ENCODE data around the gene TMEM182. TPM values are rescaled to one million over a fixed set of nuclear protein-coding genes. Genes with fewer than 3 reads are reported as not detected.

Gene TMEM182
- total RNA-seq, 2 donors from 2014 or later: 4.2 to 5.6 TPM

DNA sequence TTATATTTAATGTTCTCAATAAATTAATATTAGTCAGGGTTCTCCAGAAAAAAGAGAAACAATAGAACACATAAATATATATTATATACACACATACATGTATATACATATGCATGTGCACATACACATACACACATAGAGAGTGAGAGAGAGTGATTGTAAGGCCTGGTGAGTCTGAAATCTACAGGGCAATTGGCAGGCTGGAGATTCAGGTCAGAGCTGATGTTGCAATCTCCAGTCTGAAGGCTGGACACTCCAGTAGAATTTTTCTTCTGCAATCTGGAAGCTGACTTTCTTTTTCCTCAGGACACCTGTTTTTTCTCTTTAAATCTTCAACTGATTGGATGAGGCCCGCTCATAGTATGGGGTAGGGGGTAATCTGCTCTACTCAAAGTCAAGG is 3.2 kb downstream of the TMEM182 start:
- TF ChIP-seq, protein P1, sequence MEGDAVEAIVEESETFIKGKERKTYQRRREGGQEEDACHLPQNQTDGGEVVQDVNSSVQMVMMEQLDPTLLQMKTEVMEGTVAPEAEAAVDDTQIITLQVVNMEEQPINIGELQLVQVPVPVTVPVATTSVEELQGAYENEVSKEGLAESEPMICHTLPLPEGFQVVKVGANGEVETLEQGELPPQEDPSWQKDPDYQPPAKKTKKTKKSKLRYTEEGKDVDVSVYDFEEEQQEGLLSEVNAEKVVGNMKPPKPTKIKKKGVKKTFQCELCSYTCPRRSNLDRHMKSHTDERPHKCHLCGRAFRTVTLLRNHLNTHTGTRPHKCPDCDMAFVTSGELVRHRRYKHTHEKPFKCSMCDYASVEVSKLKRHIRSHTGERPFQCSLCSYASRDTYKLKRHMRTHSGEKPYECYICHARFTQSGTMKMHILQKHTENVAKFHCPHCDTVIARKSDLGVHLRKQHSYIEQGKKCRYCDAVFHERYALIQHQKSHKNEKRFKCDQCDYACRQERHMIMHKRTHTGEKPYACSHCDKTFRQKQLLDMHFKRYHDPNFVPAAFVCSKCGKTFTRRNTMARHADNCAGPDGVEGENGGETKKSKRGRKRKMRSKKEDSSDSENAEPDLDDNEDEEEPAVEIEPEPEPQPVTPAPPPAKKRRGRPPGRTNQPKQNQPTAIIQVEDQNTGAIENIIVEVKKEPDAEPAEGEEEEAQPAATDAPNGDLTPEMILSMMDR (conservative IDR thresholded peaks at IDR 0.05): no peak
- DNase-seq: no peak
- no peaks in the 10 kb centered on the region for H3K4me1 ChIP-seq (ENCODE audit: control insufficient read depth, insufficient read depth, low read length)
- Mint-ChIP-seq H3K9me3 (no peaks in the 10 kb centered on the region), H3K36me3 (ENCODE audit: low read depth) (peaks cover 12% of the 10 kb centered on the region), H3K4me3 (no peak overlapping the region), H3K27me3 (ENCODE audit: insufficient read depth) (no peaks in the 10 kb centered on the region), H3K4me1 (no peaks in the 10 kb centered on the region), H3K27ac (no peak overlapping the region)
- no peak overlapping the region for H3K9ac ChIP-seq (ENCODE audit: extremely low read depth, low read length, poor library complexity, severe bottlenecking)
- no peaks in the 10 kb centered on the region for H3K9me3 ChIP-seq (ENCODE audit: control insufficient read depth, low read length)
- no CpG with 5 or more reads among the region's 1 CpG for WGBS, 2 experiments (ENCODE audit: insufficient coverage in 1 of 2, insufficient read length in 1 of 2)
- no peaks in the 10 kb centered on the region for H3K36me3 ChIP-seq (ENCODE audit: control insufficient read depth, insufficient read depth, low read length)
- H3K27me3 ChIP-seq (ENCODE audit: control insufficient read depth, insufficient read depth, low read length, poor library complexity, severe bottlenecking): no peaks in the 10 kb centered on the region
- no peak overlapping the region for H3K27ac ChIP-seq (ENCODE audit: low read depth, low read length)
- no peak overlapping the region for H3K4me3 ChIP-seq (ENCODE audit: low read length)

DNA sequence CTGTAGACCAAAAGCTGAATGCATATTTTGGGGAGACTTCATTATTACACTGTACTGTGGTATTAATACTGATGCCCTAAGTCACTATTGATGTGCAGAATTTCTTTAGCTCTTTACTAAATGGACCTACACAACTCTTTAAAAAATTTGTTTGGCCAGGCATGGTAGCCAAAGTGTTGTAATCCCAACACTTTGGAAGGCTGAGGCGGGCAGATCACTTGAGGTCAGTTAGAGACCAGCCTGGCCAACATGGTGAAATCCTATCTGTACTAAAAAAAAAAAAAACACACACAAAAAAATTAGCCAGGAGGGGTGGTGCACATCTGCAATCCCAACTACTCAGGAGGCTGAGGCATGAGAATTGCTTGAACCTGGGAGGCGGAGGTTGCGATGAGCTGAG is 6.4 kb downstream of the TMEM182 start:
- no peaks in the 10 kb centered on the region for H3K4me1 Mint-ChIP-seq
- H3K9me3 ChIP-seq (ENCODE audit: control insufficient read depth, low read length): no peaks in the 10 kb centered on the region
- H3K9me3 Mint-ChIP-seq: no peaks in the 10 kb centered on the region
- WGBS, 2 experiments (ENCODE audit: insufficient coverage in 1 of 2, insufficient read length in 1 of 2): 82 to 94% methylated on average over 2 to 3 of the region's 3 CpGs
- H3K27me3 ChIP-seq (ENCODE audit: control insufficient read depth, insufficient read depth, low read length, poor library complexity, severe bottlenecking): no peaks in the 10 kb centered on the region
- H3K4me1 ChIP-seq (ENCODE audit: control insufficient read depth, insufficient read depth, low read length): no peaks in the 10 kb centered on the region
- DNase-seq: no peak
- no peak overlapping the region for H3K27ac ChIP-seq (ENCODE audit: low read depth, low read length)
- TF ChIP-seq, protein P1 (conservative IDR thresholded peaks at IDR 0.05): no peak
- no peaks in the 10 kb centered on the region for H3K36me3 ChIP-seq (ENCODE audit: control insufficient read depth, insufficient read depth, low read length)
- H3K36me3 Mint-ChIP-seq (ENCODE audit: low read depth): peaks cover 12% of the 10 kb centered on the region
- H3K27me3 Mint-ChIP-seq (ENCODE audit: insufficient read depth): no peaks in the 10 kb centered on the region
- no peak overlapping the region for H3K9ac ChIP-seq (ENCODE audit: extremely low read depth, low read length, poor library complexity, severe bottlenecking)
- no peak overlapping the region for H3K4me3 Mint-ChIP-seq
- no peak overlapping the region for H3K27ac Mint-ChIP-seq
- no peak overlapping the region for H3K4me3 ChIP-seq (ENCODE audit: low read length)

DNA sequence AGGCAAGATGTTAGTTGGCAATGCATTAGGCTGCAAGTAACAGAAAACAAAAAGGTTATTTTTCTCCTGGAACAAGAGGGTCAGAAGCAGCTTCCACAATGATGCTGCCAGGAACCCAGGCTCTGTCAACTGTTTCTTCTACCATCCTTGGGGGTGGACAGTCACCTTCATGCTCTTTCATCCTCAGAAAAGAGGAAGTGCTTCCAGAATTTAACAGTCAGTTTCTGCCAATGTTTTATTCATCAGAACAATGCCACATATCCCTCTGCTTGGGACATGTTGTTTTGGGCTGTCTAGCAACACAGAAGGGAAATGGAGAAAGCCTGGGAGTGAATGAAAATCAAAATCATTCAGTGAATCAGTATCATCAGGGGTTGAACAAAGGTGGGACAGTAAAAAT is 7.1 kb downstream of the TMEM182 start:
- TF ChIP-seq, protein P1 (conservative IDR thresholded peaks at IDR 0.05): no peak
- H3K36me3 Mint-ChIP-seq (ENCODE audit: low read depth): peaks cover 12% of the 10 kb centered on the region

More for the DNA sequence above, 7.1 kb downstream of the TMEM182 start:
- H3K27me3 Mint-ChIP-seq (ENCODE audit: insufficient read depth): no peaks in the 10 kb centered on the region
- H3K9ac ChIP-seq (ENCODE audit: extremely low read depth, low read length, poor library complexity, severe bottlenecking): no peak overlapping the region
- H3K9me3 ChIP-seq (ENCODE audit: control insufficient read depth, low read length): no peaks in the 10 kb centered on the region
- no peak overlapping the region for H3K4me3 Mint-ChIP-seq
- no peak overlapping the region for H3K27ac Mint-ChIP-seq
- no peaks in the 10 kb centered on the region for H3K36me3 ChIP-seq (ENCODE audit: control insufficient read depth, insufficient read depth, low read length)
- H3K4me1 ChIP-seq (ENCODE audit: control insufficient read depth, insufficient read depth, low read length): no peaks in the 10 kb centered on the region
- H3K27me3 ChIP-seq (ENCODE audit: control insufficient read depth, insufficient read depth, low read length, poor library complexity, severe bottlenecking): no peaks in the 10 kb centered on the region
- DNase-seq: no peak
- H3K4me3 ChIP-seq (ENCODE audit: low read length): no peak overlapping the region
- H3K9me3 Mint-ChIP-seq: no peaks in the 10 kb centered on the region
- H3K4me1 Mint-ChIP-seq: no peaks in the 10 kb centered on the region
- H3K27ac ChIP-seq (ENCODE audit: low read depth, low read length): no peak overlapping the region
